Measurements from ENCODE around the gene NKIRAS2.
A peak's percentile ranks its signal among the peaks of the same experiment; 100 is the strongest.

NKIRAS2 gene

GRCh38 chr17:42059815-42060214 is 39.9 kb downstream of the NKIRAS2 start:
- DNase-seq, result no peak

- no peak for DNase-seq
Observed at GRCh38 chr17:42060231-42060630, 40.3 kb downstream of the NKIRAS2 start.

GRCh38 chr17:42061646-42062487 is 42.0 kb downstream of the NKIRAS2 start:
- DNase-seq, result no peak

- no peak for DNase-seq
Observed at GRCh38 chr17:42062681-42063080, 42.8 kb downstream of the NKIRAS2 start.

GRCh38 chr17:42065201-42065600 is 45.3 kb downstream of the NKIRAS2 start:
- DNase-seq, result no peak

GRCh38 chr17:42067371-42068091 is 47.6 kb downstream of the NKIRAS2 start:
- DNase-seq, result peak; percentile 31

GRCh38 chr17:42068979-42069378 is 49.1 kb downstream of the NKIRAS2 start:
- no peak for DNase-seq

GRCh38 chr17:42071810-42072209 is 51.9 kb downstream of the NKIRAS2 start:
- DNase-seq, result no peak

GRCh38 chr17:42072323-42073187 is 52.7 kb downstream of the NKIRAS2 start:
- no peak for DNase-seq

All from fibroblast of upper back skin (primary cell).